ENCODE results near the gene FBRSL1.

- TF ChIP-seq CTCF (conservative IDR thresholded peaks at IDR 0.05; ENCODE audit: low read depth, low read length) = no peak
- TF ChIP-seq EZH2 (IDR thresholded peaks at IDR 0.05; ENCODE audit: borderline replicate concordance, low read depth, low read length, poor library complexity, severe bottlenecking) = no peak
These were observed 54.5 kb downstream of the FBRSL1 start for GRCh38 chr12:132544498-132544897.
